Heart right ventricle (tissue), 16 donors: ENCODE results near the gene PVALEF. TPM values are rescaled to one million over a fixed set of nuclear protein-coding genes. Genes with fewer than 3 reads are reported as not detected.

Experiments
- ATAC-seq, 8 donors: fragments of 200-7000 bp; cut with Tn5 transposase; one replicate each; pipeline ENCODE4 v1.9.1; 2020; ENCODE audit warnings: mild to moderate bottlenecking in 8 of 8, moderate library complexity in 8 of 8, moderate number of reproducible peaks in 1 of 8
- DNase-seq, 2 donors: peaks; one replicate each; pipeline ENCODE4 v3.0.0-alpha.2; 2020
- H3K27ac ChIP-seq, 10 donors: fragments of 200-600 bp; sonication (generic) in 2 of 10; one replicate each; pipeline versions ENCODE4 v1.5.0 to v1.8.0; 2020 to 2022; ENCODE audit warnings: mild to moderate bottlenecking in 3 of 10
- H3K27me3 ChIP-seq, 7 donors: fragments of 200-600 bp; one replicate each; pipeline ENCODE4 v1.8.0; 2021 to 2022; ENCODE audit warnings: mild to moderate bottlenecking in 2 of 7
- H3K36me3 ChIP-seq, 9 donors: fragments of 200-600 bp; sonication (generic) in 1 of 9; one replicate each; pipeline versions ENCODE4 v1.5.0 to v1.8.0; 2020 to 2022; ENCODE audit warnings: mild to moderate bottlenecking in 2 of 9
- H3K4me1 ChIP-seq, 9 donors: fragments of 200-600 bp; sonication (generic) in 1 of 9; one replicate each; pipeline versions ENCODE4 v1.5.0 to v1.8.0; 2020 to 2022; ENCODE audit warnings: mild to moderate bottlenecking in 4 of 9
- H3K4me3 ChIP-seq, 10 donors: fragments of 200-600 bp; sonication (generic) in 2 of 10; one replicate each; pipeline versions ENCODE4 v1.5.0 to v1.8.0; 2020 to 2022; ENCODE audit warnings: mild to moderate bottlenecking in 7 of 10, moderate library complexity in 2 of 10
- H3K9me3 ChIP-seq, 11 donors: fragments of 200-600 bp in 10 of 11; sonication (generic) in 2 of 11; one replicate each; pipeline versions ENCODE4 v1.5.0 to v1.8.0; 2013 to 2022; ENCODE audit warnings: mild to moderate bottlenecking in 2 of 11, control low read depth in 1 of 11, moderate library complexity in 1 of 11
- WGBS, 2 donors: extraction: QIAGEN DNeasy Blood & Tissue Kit; methylation state at CpG; one replicate each; pipeline ENCODE4 v1.1.7; 2013; ENCODE audit warnings: inconsistent platforms in 1 of 2; 5-methylcytosine and 5-hydroxymethylcytosine counted together
- intact Hi-C, 10 donors: fragments of 100-400 bp; cut with DNase I; formaldehyde crosslinking; loops; one replicate each; pipeline versions ENCODE4 v1.11.1 to v1.14.2; 2022
- polyA plus RNA-seq, 2 donors: library from polyadenylated mRNA; stranded (reverse); fragments of 200-250 nt; gene quantifications; one replicate each; pipeline ENCODE4 v1.2.3, GENCODE V29; 2013
- total RNA-seq, 10 donors: library from RNA; stranded (reverse); fragmentation: NEBNext Ultra II Directional in 3 of 10; extraction: Animal tissue kit (Norgen Biotek cat#: 25700) in 3 of 10; gene quantifications; one replicate each; pipeline versions ENCODE4 v1.2.1 to v1.2.4, GENCODE V29; 2021 to 2023
- TF ChIP-seq, protein P1 (sequence below), 9 donors: fragments of 200-600 bp; sonication (generic) in 2 of 9; IDR thresholded peaks; one replicate each; pipeline versions ENCODE4 v1.5.0 to v1.8.0; 2021 to 2022; ENCODE audit warnings: antibody characterized with exemption in 9 of 9, mild to moderate bottlenecking in 5 of 9, moderate library complexity in 1 of 9
- donor health status: Arrhythmogenic right ventricular cardiomyopathy.
- donor health status: ischemic (EF 13 %, LVEDD 7.1; RV severe dilation, severe dysfunction).
- donor health status: healthy with polysubstance abuse.
- donor health status: DM: no; HTN: yes; CAD: no.
- donor health status: DM: no; HTN: no; CAD: no.
- donor health status: ischemic (EF 25% LVEDD 6.9; RV normal size, moderate dysfunction).
- donor health status: ischemic (EF 25% LVEDD 5.7; RV mildly dilated, moderate dysfunction).
- donor health status: healthy.
- donor health status: DM: yes; HTN: yes; CAD: no.
- donor health status: Ischemic cardiomyopathy.
- donor health status: ischemic (EF 35%, LVEDD 5.7; RV mildly dilated, moderate dysfunction).
- donor health status: nonischemic (EF 11% LVEDD 7.7; RV severe dilation, severe dysfunction).
- donor health status: DM: yes; HTN: yes; CAD: no.
- donor health status: PGD.
- donor health status: ischemic (EF 29% LVEDD 5.4; RV normal size, mild dysfunction).
- donor health status: nonischemic (EF 23%, LVEDD 6.1; RV moderate dilation, normal function).

The PVALEF gene
- total and polyA plus RNA-seq, 12 donors, result not detected

GRCh38 chr17:81197409-81197795 is 32.1 kb downstream of the PVALEF start:
- ATAC-seq, result no peak
- TF ChIP-seq, protein P1, sequence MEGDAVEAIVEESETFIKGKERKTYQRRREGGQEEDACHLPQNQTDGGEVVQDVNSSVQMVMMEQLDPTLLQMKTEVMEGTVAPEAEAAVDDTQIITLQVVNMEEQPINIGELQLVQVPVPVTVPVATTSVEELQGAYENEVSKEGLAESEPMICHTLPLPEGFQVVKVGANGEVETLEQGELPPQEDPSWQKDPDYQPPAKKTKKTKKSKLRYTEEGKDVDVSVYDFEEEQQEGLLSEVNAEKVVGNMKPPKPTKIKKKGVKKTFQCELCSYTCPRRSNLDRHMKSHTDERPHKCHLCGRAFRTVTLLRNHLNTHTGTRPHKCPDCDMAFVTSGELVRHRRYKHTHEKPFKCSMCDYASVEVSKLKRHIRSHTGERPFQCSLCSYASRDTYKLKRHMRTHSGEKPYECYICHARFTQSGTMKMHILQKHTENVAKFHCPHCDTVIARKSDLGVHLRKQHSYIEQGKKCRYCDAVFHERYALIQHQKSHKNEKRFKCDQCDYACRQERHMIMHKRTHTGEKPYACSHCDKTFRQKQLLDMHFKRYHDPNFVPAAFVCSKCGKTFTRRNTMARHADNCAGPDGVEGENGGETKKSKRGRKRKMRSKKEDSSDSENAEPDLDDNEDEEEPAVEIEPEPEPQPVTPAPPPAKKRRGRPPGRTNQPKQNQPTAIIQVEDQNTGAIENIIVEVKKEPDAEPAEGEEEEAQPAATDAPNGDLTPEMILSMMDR (IDR thresholded peaks at IDR 0.05), result no peak
- peaks cover 0 to 28% (median 0%) of the 10 kb centered on the region in 9 donors for H3K36me3 ChIP-seq
- intact Hi-C loops, result loop anchor here in 5 of 10 donors (5.0 to 10.0 kb wide), 3 partner anchors 45 to 55 kb away; no protein-coding TSS in a partner anchor
- DNase-seq, result no peak
- no peaks in the 10 kb centered on the region for H3K9me3 ChIP-seq
- peak overlapping the region in 6 of 10 donors; percentile 34 to 68 (median 58) for H3K27ac ChIP-seq
- peak overlapping the region in 5 of 10 donors; percentile 5 to 45 (median 31) for H3K4me3 ChIP-seq
- H3K27me3 ChIP-seq, result no peaks in the 10 kb centered on the region
- peaks cover 0 to 44% (median 20%) of the 10 kb centered on the region in 9 donors for H3K4me1 ChIP-seq
- 74 to 87% methylated on average over 13 to 14 of the region's 14 CpGs for WGBS, 2 donors

- Histone ChIP-seq H3K4me1 (peaks cover 0 to 44% (median 20%) of the 10 kb centered on the region in 9 donors), H3K9me3 (no peaks in the 10 kb centered on the region), H3K27ac (peak overlapping the region in 6 of 10 donors; percentile 34 to 68 (median 58)), H3K27me3 (no peaks in the 10 kb centered on the region), H3K4me3 (peak overlapping the region in 5 of 10 donors; percentile 5 to 45 (median 31)), H3K36me3 (peaks cover 0 to 30% (median 0%) of the 10 kb centered on the region in 9 donors)
- DNase-seq (no peak), ATAC-seq (no peak)
- 90 to 91% methylated on average over 18 to 21 of the region's 21 CpGs for WGBS, 2 donors
- TF ChIP-seq, protein P1 (IDR thresholded peaks at IDR 0.05), result no peak
- intact Hi-C loops, result loop anchor here in 5 of 10 donors (5.0 to 10.0 kb wide), 3 partner anchors 46 to 56 kb away; no protein-coding TSS in a partner anchor
These were observed 32.7 kb downstream of the PVALEF start for GRCh38 chr17:81197831-81198490.

DNA sequence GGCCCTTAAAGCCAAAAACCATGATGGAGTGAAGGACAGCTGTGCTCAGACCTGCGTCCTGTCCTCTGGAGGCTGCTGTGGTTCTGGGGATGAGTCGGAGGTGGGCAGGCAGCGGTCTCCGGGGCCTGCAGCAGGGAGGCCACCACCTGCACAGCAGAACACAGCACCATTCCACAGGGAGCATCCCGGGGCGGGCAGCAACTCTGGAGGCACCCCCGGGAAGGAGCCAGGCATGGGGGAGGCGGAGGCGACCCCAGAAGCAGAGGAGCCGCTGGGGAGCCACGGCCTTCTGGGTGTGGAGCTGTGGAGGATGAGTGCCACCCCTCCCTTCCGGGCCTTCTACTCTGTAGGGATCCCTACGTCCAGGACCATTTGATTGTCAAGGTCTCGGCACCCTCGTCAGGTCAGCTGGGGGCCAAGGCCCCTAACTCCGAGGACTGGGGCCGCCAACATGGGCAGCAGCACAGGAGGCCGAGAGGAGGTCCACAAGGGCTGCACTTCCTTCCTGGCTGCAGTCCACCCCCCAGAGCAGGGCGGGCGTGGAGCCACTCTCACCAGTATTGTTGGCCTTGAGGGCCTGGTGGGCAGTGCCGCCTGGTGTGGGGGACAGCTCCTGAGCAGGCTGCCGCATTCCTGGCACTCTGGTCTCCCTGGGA is 33.6 kb downstream of the PVALEF start:
- H3K9me3 ChIP-seq, result no peaks in the 10 kb centered on the region
- H3K4me1 ChIP-seq, result peaks cover 0 to 44% (median 20%) of the 10 kb centered on the region in 9 donors
- no peak overlapping the region for H3K4me3 ChIP-seq
- H3K27ac ChIP-seq, result no peak overlapping the region
- intact Hi-C loops, result loop anchor here in 5 of 10 donors (5.0 to 10.0 kb wide), 3 partner anchors 47 to 57 kb away; no protein-coding TSS in a partner anchor
- ATAC-seq (no peak), DNase-seq (no peak)
- H3K27me3 ChIP-seq, result no peaks in the 10 kb centered on the region
- H3K36me3 ChIP-seq, result peaks cover 0 to 40% (median 0%) of the 10 kb centered on the region in 9 donors
- 91 to 93% methylated on average over 22 of the region's 22 CpGs for WGBS, 2 donors
- TF ChIP-seq, protein P1 (IDR thresholded peaks at IDR 0.05), result no peak

DNA sequence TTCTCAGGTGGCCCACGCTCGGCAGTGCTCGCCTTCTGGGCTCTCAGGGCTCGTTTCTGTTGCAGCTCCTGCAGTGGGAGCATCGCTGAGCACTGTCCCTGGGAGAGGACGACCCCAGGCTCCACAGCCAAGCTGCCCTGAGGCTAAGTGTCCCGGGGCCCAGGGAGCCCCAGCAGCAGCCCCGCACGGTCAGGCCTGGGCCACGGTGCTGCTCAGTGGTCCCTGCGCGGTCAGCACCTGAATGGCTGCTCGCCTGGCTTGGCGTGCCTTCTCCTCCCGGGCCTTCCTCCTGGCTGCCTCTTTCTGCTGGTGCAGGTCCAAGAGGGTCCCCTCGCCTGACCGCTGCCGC is 34.1 kb downstream of the PVALEF start:
- Histone ChIP-seq H3K9me3 (no peaks in the 10 kb centered on the region), H3K4me1 (peaks cover 0 to 44% (median 20%) of the 10 kb centered on the region in 9 donors), H3K27ac (no peak overlapping the region), H3K4me3 (no peak overlapping the region), H3K27me3 (no peaks in the 10 kb centered on the region), H3K36me3 (peaks cover 0 to 40% (median 0%) of the 10 kb centered on the region in 9 donors)
- no peak for ATAC-seq
- intact Hi-C loops, result loop anchor here in 5 of 10 donors (5.0 to 10.0 kb wide), 3 partner anchors 47 to 57 kb away; no protein-coding TSS in a partner anchor
- 94 to 96% methylated on average over 18 of the region's 18 CpGs for WGBS, 2 donors
- TF ChIP-seq, protein P1 (IDR thresholded peaks at IDR 0.05), result no peak
- no peak for DNase-seq
